GM12878 (cell line): Measurements from ENCODE around the gene VCAN. TPM values are rescaled to one million over a fixed set of nuclear protein-coding genes. Genes with fewer than 3 reads are reported as not detected.
A peak's percentile ranks its signal among the peaks of the same experiment; 100 is the strongest.

Experiments
- ATAC-seq: fragments of 200-7000 bp; cut with Tn5 transposase; 3 replicates; pipeline ENCODE4 v1.9.1; 2020; ENCODE audit warnings: mild to moderate bottlenecking, moderate library complexity
- BruUV-seq: library from RNA; stranded (reverse); fragments of 400-500 nt; replicated peaks from 2 replicates; lab custom pipeline; 2021; lab: Mats Ljungman, UMichigan
- CTCF ChIA-PET: fragments of 300-600 bp; sonication (Branson Sonifier 250); formaldehyde crosslinking; extraction: SDS; loops from one replicate; lab custom pipeline; 2021; ENCODE audit warnings: inconsistent platforms; lab: Yijun Ruan, JAX
- POLR2A ChIA-PET: fragments of 350-600 bp; formaldehyde crosslinking; extraction: SDS; loops from one replicate; lab custom pipeline; 2021; ENCODE audit warnings: inconsistent platforms; lab: Charles Lee
- RAD21 ChIA-PET: fragments of 300-600 bp; sonication (Branson Sonifier 250); formaldehyde crosslinking; loops from one replicate; lab custom pipeline; 2023; ENCODE audit warnings: antibody characterized with exemption; ENCODE audit not compliant: unreplicated experiment; lab: Charles Lee
- SMC1A ChIA-PET: fragments of 300-600 bp; sonication (Branson Sonifier 250); formaldehyde crosslinking; loops from one replicate; lab custom pipeline; 2023; ENCODE audit not compliant: unreplicated experiment, uncharacterized antibody; lab: Charles Lee
- DNase-seq: peaks from one replicate; pipeline ENCODE4 v3.0.0-alpha.2; 2011; ENCODE audit warnings: low read depth, low spot score
- FAIRE-seq: peaks from 3 replicates; lab custom pipeline; 2011; peaks lifted over from hg19 to GRCh38; lab: Jason Lieb, UNC
- H2AFZ ChIP-seq: 2 replicates; pipeline ENCODE4 v1.6.0; 2011; ENCODE audit warnings: low read depth, low read length, control low read depth; ENCODE audit not compliant: control insufficient read depth
- H3K27ac ChIP-seq: 2 replicates; pipeline ENCODE4 v1.5.1; 2011; ENCODE audit warnings: control low read depth; ENCODE audit not compliant: control insufficient read depth, insufficient read depth
- H3K27me3 ChIP-seq, 2 experiments: replicated peaks in 1 of 2; 2 replicates each; pipeline versions ENCODE4 v1.6.0 to v1.6.1; 2011; ENCODE audit warnings: low read length in 1 of 2; ENCODE audit not compliant: control insufficient read depth in 2 of 2, insufficient read depth in 2 of 2
- H3K36me3 ChIP-seq, 2 experiments: 2 replicates each; pipeline ENCODE4 v1.5.1; 2011; ENCODE audit warnings: low read length in 1 of 2; ENCODE audit not compliant: control insufficient read depth in 2 of 2, insufficient read depth in 2 of 2
- H3K4me1 ChIP-seq: 2 replicates; pipeline ENCODE4 v1.6.1; 2011; ENCODE audit warnings: mild to moderate bottlenecking, low read length, moderate library complexity, mixed read lengths; ENCODE audit not compliant: control insufficient read depth, insufficient read depth
- H3K4me2 ChIP-seq: 2 replicates; pipeline ENCODE4 v1.6.0; 2011; ENCODE audit warnings: control low read depth; ENCODE audit not compliant: control insufficient read depth, insufficient read depth
- H3K4me3 ChIP-seq: fragments of 200-600 bp; sonication (generic); 2 replicates; pipeline ENCODE4 v1.5.1; 2016
- H3K79me2 ChIP-seq: 2 replicates; pipeline ENCODE4 v1.6.0; 2011; ENCODE audit warnings: low read length; ENCODE audit not compliant: control insufficient read depth, insufficient read depth
- H3K9ac ChIP-seq: 2 replicates; pipeline ENCODE4 v1.8.0; 2011; ENCODE audit warnings: low read length, control low read depth, mixed read lengths; ENCODE audit not compliant: control insufficient read depth, insufficient read depth
- H3K9me3 ChIP-seq: replicated peaks from 3 replicates; pipeline ENCODE4 v1.5.1; 2011; ENCODE audit warnings: mild to moderate bottlenecking, low read length; ENCODE audit not compliant: control insufficient read depth, insufficient read depth
- H4K20me1 ChIP-seq: 2 replicates; pipeline ENCODE4 v1.6.0; 2011; ENCODE audit not compliant: control insufficient read depth, insufficient read depth
- BACH1 ChIP-seq: fragments of 450-650 bp; IDR thresholded peaks from 2 replicates; pipeline ENCODE4 v1.6.1; 2017; ENCODE audit warnings: mild to moderate bottlenecking, borderline replicate concordance
- BCL11A ChIP-seq: IDR thresholded peaks from 2 replicates; pipeline ENCODE4 v1.6.1; 2011; ENCODE audit warnings: low read depth, low read length
- CBFB ChIP-seq: IDR thresholded peaks from 2 replicates; pipeline ENCODE4 v1.6.1; 2016; ENCODE audit warnings: antibody characterized with exemption, low read depth
- CHD2 ChIP-seq: IDR thresholded peaks from 2 replicates; pipeline ENCODE4 v1.6.1; 2011; ENCODE audit warnings: low read depth, low read length, improper control_type of control experiment, borderline replicate concordance
- EP300 ChIP-seq, 2 experiments: fragments of 150-350 bp in 1 of 2; IDR thresholded peaks; 2 replicates each; pipeline ENCODE4 v1.6.1; 2011 to 2012; ENCODE audit warnings: low read depth in 2 of 2, low read length in 2 of 2, borderline replicate concordance in 1 of 2, improper control_type of control experiment in 1 of 2, inconsistent platforms in 1 of 2; ENCODE audit not compliant: control insufficient read depth in 1 of 2
- HDAC2 ChIP-seq: fragments of 200-600 bp; sonication (generic); IDR thresholded peaks from 2 replicates; pipeline ENCODE4 v1.6.1; 2017
- MTA2 ChIP-seq: fragments of 450-650 bp; IDR thresholded peaks from 2 replicates; pipeline ENCODE4 v1.6.1; 2016; ENCODE audit warnings: low read depth, mild to moderate bottlenecking, moderate library complexity
- NFXL1 ChIP-seq: fragments of 450-650 bp; IDR thresholded peaks from 2 replicates; pipeline ENCODE4 v1.6.1; 2017; ENCODE audit warnings: antibody characterized with exemption, mild to moderate bottlenecking, borderline replicate concordance
- NR2F1 ChIP-seq: fragments of 450-650 bp; conservative IDR thresholded peaks from 2 replicates; pipeline ENCODE4 v1.6.1; 2017; ENCODE audit warnings: mild to moderate bottlenecking
- PAX8 ChIP-seq: fragments of 450-650 bp; IDR thresholded peaks from 2 replicates; pipeline ENCODE4 v1.6.1; 2017; ENCODE audit warnings: mild to moderate bottlenecking, moderate library complexity
- POU2F2 ChIP-seq: IDR thresholded peaks from 3 replicates; pipeline ENCODE4 v1.6.1; 2011; ENCODE audit warnings: low read depth, mild to moderate bottlenecking, low read length, borderline replicate concordance
- SMARCA5 ChIP-seq: fragments of 450-650 bp; IDR thresholded peaks from 2 replicates; pipeline ENCODE4 v1.6.1; 2017; ENCODE audit warnings: mild to moderate bottlenecking
- SP1 ChIP-seq: IDR thresholded peaks from one replicate; pipeline ENCODE4 v1.6.1; 2011; ENCODE audit warnings: low read depth, low read length
- SPI1 ChIP-seq: IDR thresholded peaks from 2 replicates; pipeline ENCODE4 v1.6.1; 2011; ENCODE audit warnings: low read depth, mild to moderate bottlenecking, low read length, moderate library complexity, borderline replicate concordance; ENCODE audit not compliant: insufficient read depth
- SUZ12 ChIP-seq: fragments of 200-600 bp; sonication (generic); IDR thresholded peaks from one replicate; pipeline ENCODE4 v1.6.1; 2018; ENCODE audit warnings: antibody characterized with exemption, mild to moderate bottlenecking; ENCODE audit not compliant: unreplicated experiment
- TCF3 ChIP-seq: IDR thresholded peaks from 2 replicates; pipeline ENCODE4 v1.6.1; 2012; ENCODE audit warnings: low read depth, mild to moderate bottlenecking, low read length, borderline replicate concordance; ENCODE audit not compliant: insufficient read depth
- ZNF24 ChIP-seq: fragments of 450-650 bp; IDR thresholded peaks from 2 replicates; pipeline ENCODE4 v1.6.1; 2017; ENCODE audit warnings: antibody characterized with exemption, mild to moderate bottlenecking
- ZNF622 ChIP-seq: fragments of 450-650 bp; IDR thresholded peaks from 2 replicates; pipeline ENCODE4 v1.6.1; 2017; ENCODE audit warnings: mild to moderate bottlenecking, inconsistent platforms
- ZZZ3 ChIP-seq: IDR thresholded peaks from 2 replicates; pipeline ENCODE4 v1.6.1; 2011; ENCODE audit warnings: low read depth; ENCODE audit not compliant: control insufficient read depth, insufficient read length
- WGBS: methylation state at CpG from one replicate; pipeline ENCODE4 v1.1.6; 2016; ENCODE audit warnings: low lambda C conversion rate; ENCODE audit not compliant: insufficient replicate concordance, insufficient coverage; ENCODE audit errors: missing lambda C conversion rate; 5-methylcytosine and 5-hydroxymethylcytosine counted together
- in situ Hi-C: fragments of 300-500 bp; cut with MboI; formaldehyde crosslinking; loops from 9 replicates; pipeline ENCODE4 v1.14.3; 2018; ENCODE audit warnings: mixed read lengths
- intact Hi-C: fragments of 100-400 bp; cut with micrococcal nuclease; formaldehyde crosslinking; loops from one replicate; pipeline ENCODE4 v1.14.2; 2022; ENCODE audit not compliant: unreplicated experiment
- polyA plus RNA-seq, 11 experiments: library from polyadenylated mRNA; depleted of rRNA in 4 of 11; unstranded in 6 of 11; stranded (reverse) in 5 of 11; fragments of >200 nt; fragmentation: Nextera tagmentation in 4 of 11; fragmentation: Illumina TruSeq in 1 of 11; extraction: Ambion mirVana in 4 of 11; extraction: Trizol in 1 of 11; gene quantifications; 1 replicate in 1 of 11; 2 replicates in 10 of 11; pipeline versions ENCODE4 v1.2.1 to v1.2.3, GENCODE V29; 2011 to 2016; ENCODE audit warnings: inconsistent platforms in 2 of 11, missing spikeins in 2 of 11, low read depth in 1 of 11
- total RNA-seq, 4 experiments: library from RNA; depleted of rRNA in 3 of 4; stranded (reverse); fragments of >200 nt in 3 of 4; fragmentation: Illumina TruSeq in 1 of 4; extraction: Trizol in 1 of 4; gene quantifications; 2 replicates each; pipeline versions ENCODE4 v1.2.1 to v1.2.3, GENCODE V29; 2013 to 2021
- TF ChIP-seq, protein P1 (sequence below): fragments of 450-650 bp; IDR thresholded peaks from 2 replicates; pipeline ENCODE4 v1.6.1; 2016; ENCODE audit warnings: mild to moderate bottlenecking, moderate library complexity, borderline replicate concordance

VCAN gene
- total and polyA plus RNA-seq, 10 of the 15 experiments (the other 5 are each of a cell fraction or from before 2014, with no cell fraction given): 1.2 to 15.2 (median 4.5) TPM

GRCh38 chr5:83440826-83441225 is 30.7 kb upstream of the VCAN start:
- no TSS peak for BruUV-seq
- POLR2A ChIA-PET: no interaction called here
- no peak overlapping the region for H3K9ac ChIP-seq

GRCh38 chr5:83441747-83442146 is 29.8 kb upstream of the VCAN start:
- DNase-seq (peak; percentile 11), ATAC-seq (peak; percentile 59), FAIRE-seq (peak; percentile 47)
- ChIA-PET POLR2A (no interaction called here), SMC1A (interaction anchor here (1.0 to 1.5 kb wide), 3 partner anchors 11 to 800 kb away, joined by 3 to 4 read pairs (median 3); no protein-coding TSS in a partner anchor), CTCF (interaction anchor here (1.1 kb wide), 1 partner anchor 800 kb away, joined by 3 read pairs; no protein-coding TSS in a partner anchor), RAD21 (no interaction called here)
- 48% methylated on average over 4 of the region's 4 CpGs for WGBS
- in situ Hi-C loops (loop anchor here (25.0 kb wide), 1 partner anchor 804 kb away; no protein-coding TSS in a partner anchor), intact Hi-C loops (no loop called here)
- Histone ChIP-seq H3K9me3 (no peaks in the 10 kb centered on the region; the same call in 2 of the 3 replicates), H3K4me2 (no peak overlapping the region), H3K4me1 (no peaks in the 10 kb centered on the region), H3K27ac (no peak overlapping the region), H3K36me3 (no peaks in the 10 kb centered on the region), H3K9ac (no peak overlapping the region), H3K4me3 (no peak overlapping the region), H2AFZ (no peak overlapping the region), H4K20me1 (no peaks in the 10 kb centered on the region), H3K27me3 (no peaks in the 10 kb centered on the region), H3K79me2 (no peaks in the 10 kb centered on the region)
- BruUV-seq: no TSS peak
- peak; percentile 80 for TF ChIP-seq ZNF24
- TF ChIP-seq EP300 (IDR thresholded peaks at IDR 0.05; ENCODE audit: borderline replicate concordance in 1 of 2, control insufficient read depth in 1 of 2, low read depth in 2 of 2, low read length in 2 of 2): no peak
- no peak for TF ChIP-seq NR2F1
- TF ChIP-seq, protein P1, sequence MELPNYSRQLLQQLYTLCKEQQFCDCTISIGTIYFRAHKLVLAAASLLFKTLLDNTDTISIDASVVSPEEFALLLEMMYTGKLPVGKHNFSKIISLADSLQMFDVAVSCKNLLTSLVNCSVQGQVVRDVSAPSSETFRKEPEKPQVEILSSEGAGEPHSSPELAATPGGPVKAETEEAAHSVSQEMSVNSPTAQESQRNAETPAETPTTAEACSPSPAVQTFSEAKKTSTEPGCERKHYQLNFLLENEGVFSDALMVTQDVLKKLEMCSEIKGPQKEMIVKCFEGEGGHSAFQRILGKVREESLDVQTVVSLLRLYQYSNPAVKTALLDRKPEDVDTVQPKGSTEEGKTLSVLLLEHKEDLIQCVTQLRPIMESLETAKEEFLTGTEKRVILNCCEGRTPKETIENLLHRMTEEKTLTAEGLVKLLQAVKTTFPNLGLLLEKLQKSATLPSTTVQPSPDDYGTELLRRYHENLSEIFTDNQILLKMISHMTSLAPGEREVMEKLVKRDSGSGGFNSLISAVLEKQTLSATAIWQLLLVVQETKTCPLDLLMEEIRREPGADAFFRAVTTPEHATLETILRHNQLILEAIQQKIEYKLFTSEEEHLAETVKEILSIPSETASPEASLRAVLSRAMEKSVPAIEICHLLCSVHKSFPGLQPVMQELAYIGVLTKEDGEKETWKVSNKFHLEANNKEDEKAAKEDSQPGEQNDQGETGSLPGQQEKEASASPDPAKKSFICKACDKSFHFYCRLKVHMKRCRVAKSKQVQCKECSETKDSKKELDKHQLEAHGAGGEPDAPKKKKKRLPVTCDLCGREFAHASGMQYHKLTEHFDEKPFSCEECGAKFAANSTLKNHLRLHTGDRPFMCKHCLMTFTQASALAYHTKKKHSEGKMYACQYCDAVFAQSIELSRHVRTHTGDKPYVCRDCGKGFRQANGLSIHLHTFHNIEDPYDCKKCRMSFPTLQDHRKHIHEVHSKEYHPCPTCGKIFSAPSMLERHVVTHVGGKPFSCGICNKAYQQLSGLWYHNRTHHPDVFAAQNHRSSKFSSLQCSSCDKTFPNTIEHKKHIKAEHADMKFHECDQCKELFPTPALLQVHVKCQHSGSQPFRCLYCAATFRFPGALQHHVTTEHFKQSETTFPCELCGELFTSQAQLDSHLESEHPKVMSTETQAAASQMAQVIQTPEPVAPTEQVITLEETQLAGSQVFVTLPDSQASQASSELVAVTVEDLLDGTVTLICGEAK: no peak
- TF ChIP-seq HDAC2: no peak
- no peak for TF ChIP-seq PAX8
- TF ChIP-seq MTA2: no peak
- no peak for TF ChIP-seq CHD2
- peak; percentile 59; the same call in 1 of the 2 replicates for TF ChIP-seq SPI1
- no peak for TF ChIP-seq ZZZ3

More at GRCh38 chr5:83440826-83441225, 30.7 kb upstream of the VCAN start:
- no peak overlapping the region for H2AFZ ChIP-seq
- 89% methylated on average over 2 of the region's 2 CpGs for WGBS
- H3K36me3 ChIP-seq: no peaks in the 10 kb centered on the region
- ChIA-PET RAD21 (no interaction called here), SMC1A (interaction anchor here (1.0 kb wide), 1 partner anchor 389 kb away, joined by 3 read pairs; no protein-coding TSS in a partner anchor), CTCF (interaction anchor here (2.1 kb wide), 1 partner anchor 12 kb away, joined by 9 read pairs; no protein-coding TSS in a partner anchor)
- ATAC-seq: no peak
- no peak for FAIRE-seq
- TF ChIP-seq NFXL1: no peak
- TF ChIP-seq BACH1: no peak
- TF ChIP-seq SP1: no peak
- no peak for TF ChIP-seq ZNF622
- TF ChIP-seq SUZ12: no peak
- no peak for TF ChIP-seq POU2F2
- no peak for TF ChIP-seq BCL11A
- TF ChIP-seq SMARCA5: no peak
- no peak for TF ChIP-seq CBFB
- TF ChIP-seq TCF3: no peak
- no peak for TF ChIP-seq HDAC2
- no peaks in the 10 kb centered on the region for H3K27me3 ChIP-seq
- no peak overlapping the region for H3K4me2 ChIP-seq
- H3K4me3 ChIP-seq: no peak overlapping the region
- H3K79me2 ChIP-seq: no peaks in the 10 kb centered on the region
- no peaks in the 10 kb centered on the region for H4K20me1 ChIP-seq
- in situ Hi-C loops (loop anchor here (25.0 kb wide), 1 partner anchor 804 kb away; no protein-coding TSS in a partner anchor), intact Hi-C loops (no loop called here)
- DNase-seq: no peak
- no peaks in the 10 kb centered on the region; the same call in 2 of the 3 replicates for H3K9me3 ChIP-seq
- H3K27ac ChIP-seq: no peak overlapping the region
- no peaks in the 10 kb centered on the region for H3K4me1 ChIP-seq
